GM21717 (cell line): ENCODE results near the gene USF2.

ENCODE experiments used
- ATAC-seq: cut with Tn5 transposase; IDR thresholded peaks from one replicate; pipeline ENCODE4 v1.9.1; 2021; ENCODE audit warnings: mild to moderate bottlenecking, moderate library complexity; ENCODE audit not compliant: unreplicated experiment

The USF2 gene

DNA sequence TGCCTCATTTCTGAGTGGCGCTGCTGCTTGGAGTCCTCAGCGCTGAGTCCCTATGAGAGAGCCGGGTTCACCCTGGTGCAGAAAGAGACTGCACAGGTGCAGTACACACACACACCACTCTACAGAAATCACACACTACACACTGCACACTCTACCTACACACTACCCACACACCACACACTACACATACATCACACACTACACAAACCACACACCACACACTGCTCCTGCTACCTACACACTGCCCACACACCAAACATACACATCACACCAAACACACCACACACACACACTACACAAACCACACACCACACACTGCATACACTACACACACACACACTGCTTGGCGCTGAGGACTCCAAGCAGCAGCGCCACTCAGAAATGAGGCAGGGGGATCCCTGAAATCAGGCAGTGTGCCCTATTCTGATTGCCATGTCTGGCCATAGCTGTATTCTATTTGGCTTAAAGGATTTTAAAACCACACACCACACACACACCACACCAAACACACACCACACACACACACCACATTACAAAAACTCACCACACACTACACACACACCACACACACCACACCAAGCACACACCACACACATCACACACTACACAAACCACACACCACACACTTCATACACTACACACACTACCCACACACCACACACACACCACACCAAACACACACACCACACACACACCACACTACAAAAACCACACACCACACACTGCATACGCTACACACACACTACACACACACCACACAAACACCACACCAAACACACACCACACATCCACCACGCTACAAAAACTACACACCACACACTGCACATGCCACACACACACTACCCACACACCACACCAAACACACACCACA lies 28.1 kb downstream of the USF2 start:
- ATAC-seq = no peak

- ATAC-seq = no peak
These were observed 28.7 kb downstream of the USF2 start for GRCh38 chr19:35297515-35297848.

GRCh38 chr19:35297922-35298321 lies 29.2 kb downstream of the USF2 start:
- no peak for ATAC-seq

GRCh38 chr19:35298561-35298972 lies 29.8 kb downstream of the USF2 start:
- ATAC-seq = no peak

DNA sequence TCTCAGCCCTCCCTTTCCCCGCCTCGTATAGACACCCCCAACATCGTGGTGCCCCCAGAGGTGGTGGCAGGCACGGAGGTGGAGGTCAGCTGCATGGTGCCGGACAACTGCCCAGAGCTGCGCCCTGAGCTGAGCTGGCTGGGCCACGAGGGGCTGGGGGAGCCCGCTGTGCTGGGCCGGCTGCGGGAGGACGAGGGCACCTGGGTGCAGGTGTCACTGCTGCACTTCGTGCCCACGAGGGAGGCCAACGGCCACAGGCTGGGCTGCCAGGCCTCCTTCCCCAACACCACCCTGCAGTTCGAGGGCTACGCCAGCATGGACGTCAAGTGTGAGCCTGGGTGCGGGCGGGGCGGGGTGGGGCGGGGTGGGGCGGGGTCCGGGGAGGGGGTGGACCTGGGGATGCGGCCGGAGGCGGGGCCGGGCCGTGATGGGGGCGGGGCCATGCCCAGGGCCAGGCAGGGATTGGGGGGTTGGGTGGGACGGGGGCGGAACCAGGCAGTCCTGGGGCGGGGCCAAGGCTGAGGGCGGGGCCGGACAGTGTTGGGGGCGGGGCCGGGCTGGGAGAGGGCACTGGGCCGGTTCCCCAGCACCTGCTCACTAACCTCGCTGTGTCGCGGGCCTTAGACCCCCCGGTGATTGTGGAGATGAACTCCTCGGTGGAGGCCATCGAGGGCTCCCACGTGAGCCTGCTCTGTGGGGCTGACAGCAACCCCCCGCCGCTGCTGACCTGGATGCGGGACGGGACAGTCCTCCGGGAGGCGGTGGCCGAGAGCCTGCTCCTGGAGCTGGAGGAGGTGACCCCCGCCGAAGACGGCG lies 31.0 kb downstream of the USF2 start:
- ATAC-seq = no peak

- ATAC-seq = no peak
These were observed 31.5 kb downstream of the USF2 start for GRCh38 chr19:35300339-35300649.

DNA sequence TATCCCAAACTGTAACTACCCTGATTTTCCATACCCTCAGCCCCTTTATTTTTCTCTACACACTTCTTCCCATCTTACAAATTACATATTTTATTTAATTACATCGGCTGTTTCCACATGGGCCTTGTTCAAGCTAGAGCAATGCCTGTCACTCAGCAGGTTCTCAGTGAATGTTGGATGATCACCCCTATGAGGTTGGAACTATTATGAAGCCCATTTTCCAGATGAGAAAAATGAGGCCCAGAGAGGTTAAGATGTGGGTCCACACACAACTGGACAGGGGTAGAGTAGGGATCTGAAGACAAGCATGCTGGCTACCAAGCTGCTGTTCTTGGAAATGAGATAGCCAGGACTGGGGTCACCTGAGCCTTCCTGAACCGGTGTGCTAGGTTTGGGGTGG lies 33.2 kb downstream of the USF2 start:
- no peak for ATAC-seq

GRCh38 chr19:35302446-35302845 lies 33.7 kb downstream of the USF2 start:
- ATAC-seq = no peak

DNA sequence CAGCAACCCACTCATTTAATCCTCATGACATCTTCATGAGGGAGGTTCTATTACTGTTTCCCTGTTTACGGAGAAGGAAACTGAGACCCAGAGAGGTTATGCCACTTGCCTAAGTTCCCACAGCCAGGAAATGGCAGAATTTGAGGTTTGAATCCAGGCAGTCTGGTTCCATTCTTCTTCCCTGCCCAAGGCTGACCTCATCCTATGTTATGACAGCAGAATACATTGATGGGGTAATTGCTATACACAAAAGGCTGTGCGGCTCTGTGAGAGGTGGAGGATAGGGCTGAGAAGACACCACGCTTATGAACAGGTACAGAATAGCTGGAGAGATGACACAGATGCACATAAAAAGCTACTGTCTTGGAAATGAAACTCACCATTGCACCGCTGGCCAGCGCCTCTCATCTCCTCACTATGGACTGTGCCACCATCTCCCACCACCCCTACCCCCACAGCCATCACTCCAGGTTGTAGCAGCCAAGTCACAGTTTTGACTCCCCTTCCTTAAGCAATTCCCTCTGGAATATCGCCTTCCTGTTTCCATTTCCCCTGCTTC lies 34.7 kb downstream of the USF2 start:
- ATAC-seq = no peak

GRCh38 chr19:35304036-35304435 lies 35.3 kb downstream of the USF2 start:
- ATAC-seq = no peak

GRCh38 chr19:35305181-35305580 lies 36.4 kb downstream of the USF2 start:
- no peak for ATAC-seq

GRCh38 chr19:35306473-35307246 lies 37.9 kb downstream of the USF2 start:
- ATAC-seq = no peak

GRCh38 chr19:35307931-35308330 lies 39.2 kb downstream of the USF2 start:
- ATAC-seq = no peak

DNA sequence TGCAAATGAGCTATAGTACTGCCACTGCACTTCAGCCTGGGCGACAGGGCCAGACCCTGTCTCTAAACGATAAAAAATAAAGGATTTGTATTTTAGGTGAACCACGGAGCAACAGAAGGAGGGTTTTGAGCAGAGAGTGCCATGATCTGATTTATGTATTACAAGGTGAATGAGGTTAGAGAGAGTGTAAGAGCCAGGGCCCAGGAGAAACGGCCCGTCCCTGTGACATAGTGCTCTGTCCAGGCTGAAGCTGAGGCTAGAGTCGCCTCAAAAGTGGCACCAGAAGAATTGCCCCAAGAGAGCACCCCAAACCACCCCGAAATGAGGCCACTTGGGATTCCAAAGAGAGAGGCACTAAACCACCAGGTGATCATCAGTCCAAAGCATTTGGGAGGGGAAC lies 40.1 kb downstream of the USF2 start:
- ATAC-seq = no peak

GRCh38 chr19:35309481-35310279 lies 40.9 kb downstream of the USF2 start:
- no peak for ATAC-seq

DNA sequence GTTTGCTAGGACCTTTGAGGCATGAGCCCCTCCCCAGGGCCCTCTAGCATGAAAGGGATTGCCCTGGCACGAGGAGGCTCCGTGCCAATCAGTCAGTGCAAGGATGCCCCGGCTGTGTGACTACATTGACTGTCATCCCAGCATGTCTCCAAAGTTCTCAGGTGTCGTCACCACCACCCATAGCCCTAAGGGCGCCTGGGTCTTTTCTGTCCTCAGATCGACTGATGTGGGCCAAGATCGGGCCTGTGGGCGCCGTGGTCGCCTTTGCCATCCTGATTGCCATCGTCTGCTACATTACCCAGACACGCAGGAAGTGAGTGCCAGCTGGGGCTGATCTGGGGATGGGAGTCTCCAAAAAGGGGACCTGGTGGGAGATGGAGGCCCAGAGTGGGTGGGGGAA lies 41.6 kb downstream of the USF2 start:
- no peak for ATAC-seq

DNA sequence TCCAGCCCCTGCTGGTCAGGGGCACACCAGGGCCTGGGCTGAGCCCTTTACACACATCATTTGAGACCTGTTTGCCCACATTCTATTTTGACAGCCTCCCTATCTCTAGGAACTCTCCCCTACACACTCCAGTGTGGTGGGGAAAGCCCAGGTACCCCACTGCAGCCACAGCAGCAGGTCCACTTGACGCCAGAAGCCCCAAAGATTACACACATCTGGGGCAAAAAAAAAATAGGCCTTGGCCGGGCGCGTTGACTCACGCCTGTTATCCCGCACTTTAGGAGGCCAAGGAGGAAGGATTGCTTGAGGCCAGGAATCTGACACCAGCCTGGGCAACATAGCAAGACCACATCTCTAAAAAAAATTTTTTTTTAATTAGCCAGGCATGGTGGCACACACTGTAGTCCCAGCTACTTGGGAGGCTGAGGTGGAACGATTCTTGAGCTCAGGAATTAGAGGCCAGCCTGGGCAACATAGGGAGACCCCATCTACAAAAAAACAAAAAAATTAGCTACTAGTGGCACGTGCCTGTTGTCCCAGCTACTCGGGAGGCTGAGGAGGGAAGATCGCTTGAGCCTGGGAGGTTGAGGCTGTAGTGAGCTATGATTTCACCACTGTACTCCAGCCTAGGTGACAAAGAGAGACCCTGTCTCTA lies 42.2 kb downstream of the USF2 start:
- ATAC-seq = no peak

DNA sequence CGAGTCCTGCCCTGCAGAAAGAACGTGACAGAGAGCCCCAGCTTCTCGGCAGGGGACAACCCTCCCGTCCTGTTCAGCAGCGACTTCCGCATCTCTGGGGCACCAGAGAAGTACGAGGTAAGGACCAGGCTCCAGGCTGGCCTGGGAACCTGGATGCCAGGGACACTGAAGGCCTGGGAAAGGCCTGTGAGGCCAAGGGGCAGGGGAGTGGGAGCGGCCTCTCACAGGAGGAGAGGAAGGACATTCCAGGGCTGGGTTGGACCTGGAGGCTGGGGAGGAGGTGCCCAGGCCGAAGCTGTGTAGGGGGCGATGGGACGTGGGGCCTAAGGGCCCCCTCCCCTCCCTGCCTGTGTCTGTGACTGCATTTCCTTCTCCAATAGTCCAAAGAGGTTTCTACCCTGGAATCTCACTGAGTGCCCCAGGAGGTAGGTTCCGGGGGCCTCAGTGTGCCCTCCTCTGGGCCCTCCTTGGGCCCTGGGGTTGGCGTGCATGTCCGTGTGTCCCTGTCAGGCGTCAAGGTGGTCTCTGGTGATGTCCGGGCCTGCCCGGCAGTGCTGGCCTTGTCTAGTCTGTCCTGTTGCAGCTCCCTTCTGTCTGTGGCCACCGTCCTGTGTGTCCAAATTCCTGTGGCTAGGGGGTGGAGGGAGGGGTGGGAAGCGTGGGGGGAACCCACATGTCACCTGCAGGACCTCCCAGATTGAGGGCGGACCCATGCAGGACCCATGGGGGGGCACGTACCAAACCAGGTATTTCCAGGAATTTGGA lies 43.3 kb downstream of the USF2 start:
- ATAC-seq = no peak

DNA sequence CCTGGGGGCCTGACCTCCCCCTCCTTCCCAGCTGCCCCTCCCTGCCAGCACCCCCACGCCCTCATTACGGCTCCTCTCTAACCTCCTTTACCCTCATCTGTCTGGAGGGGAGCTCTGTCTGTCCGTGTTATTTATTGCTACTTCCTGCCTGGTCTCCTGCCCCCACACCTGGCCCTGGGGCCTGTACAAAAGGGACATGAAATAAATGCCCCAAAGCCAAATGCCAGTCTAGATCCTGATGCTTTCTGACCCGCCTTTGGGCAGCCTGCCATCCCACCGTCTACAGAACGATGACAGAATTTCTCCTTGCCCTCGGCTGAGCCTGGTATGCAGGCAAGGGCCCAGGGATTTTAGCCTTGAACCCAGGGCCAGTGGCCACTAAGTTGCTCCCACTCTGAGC lies 44.8 kb downstream of the USF2 start:
- ATAC-seq = no peak
